ENCODE results near the gene SBF2.

SBF2 gene

DNA sequence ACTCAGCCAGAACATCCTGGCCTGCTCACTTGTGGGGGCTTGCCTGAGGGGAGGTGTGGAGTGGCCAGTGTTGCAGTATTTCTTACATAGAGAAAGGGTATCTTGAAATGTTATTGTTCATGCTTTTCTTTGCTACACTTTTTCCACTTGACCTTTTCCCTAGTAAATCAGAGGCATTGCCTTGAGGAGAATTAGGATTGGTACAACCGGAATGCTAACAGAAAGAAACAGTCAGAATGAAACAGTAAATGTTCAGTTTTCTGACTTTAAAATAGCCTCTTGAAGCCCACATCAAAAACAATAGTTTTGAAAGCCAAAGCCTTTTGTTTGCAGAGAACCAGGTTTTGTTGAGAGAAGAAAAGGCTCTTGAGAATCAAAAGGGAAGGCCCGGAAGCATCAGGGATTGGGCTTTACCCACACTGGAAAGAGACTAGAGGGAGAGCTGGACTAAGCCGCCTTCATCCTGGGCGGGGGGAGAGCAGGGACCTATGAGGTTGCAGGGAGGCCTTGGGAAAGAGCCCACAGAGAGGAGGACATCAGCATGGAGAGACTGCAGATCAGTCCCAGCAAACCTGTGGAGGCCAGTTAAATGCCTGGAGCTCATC, 23.2 kb upstream of the SBF2 start:
- no peak for DNase-seq

DNA sequence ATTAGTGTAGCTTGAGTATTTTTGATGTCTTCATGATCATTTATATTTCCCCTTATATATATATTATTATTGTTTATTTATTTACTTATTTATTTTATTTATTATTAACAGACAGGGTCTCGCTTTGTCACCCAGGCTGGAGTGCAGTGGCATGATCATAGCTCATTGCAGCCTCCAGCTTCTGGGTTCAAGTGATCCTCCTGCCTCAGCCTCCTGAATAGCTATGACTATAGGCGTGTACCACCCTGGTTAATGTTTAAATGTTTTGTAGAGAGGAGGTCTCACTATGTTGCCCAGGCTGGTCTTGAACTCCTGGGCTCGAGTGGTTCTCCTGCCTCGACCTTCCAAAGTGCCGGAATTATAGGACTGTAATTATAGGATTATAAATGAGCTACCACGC, 21.1 kb upstream of the SBF2 start:
- no peak for DNase-seq

- no peak for DNase-seq
Observed at GRCh38 chr11:10314199-10315072, 20.4 kb upstream of the SBF2 start.

DNA sequence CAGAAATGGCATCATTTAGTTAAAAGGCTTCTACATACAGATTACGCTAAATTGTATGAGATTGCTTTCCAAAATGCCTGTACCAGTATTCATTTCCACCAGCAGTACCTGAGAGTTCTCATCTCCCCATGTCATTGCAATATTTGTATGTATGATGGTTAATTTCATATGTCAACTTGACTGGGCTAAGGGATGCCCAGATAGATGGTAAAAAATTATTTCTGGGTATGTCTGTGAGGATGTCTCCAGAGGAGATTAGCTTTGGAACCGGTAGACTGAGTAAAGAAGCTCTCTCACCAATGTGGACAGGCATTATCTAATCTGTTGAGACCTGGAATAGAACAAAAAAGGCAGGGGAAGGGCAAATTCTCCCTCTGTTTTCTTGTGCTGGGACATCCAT, 17.8 kb upstream of the SBF2 start:
- DNase-seq = no peak

DNA sequence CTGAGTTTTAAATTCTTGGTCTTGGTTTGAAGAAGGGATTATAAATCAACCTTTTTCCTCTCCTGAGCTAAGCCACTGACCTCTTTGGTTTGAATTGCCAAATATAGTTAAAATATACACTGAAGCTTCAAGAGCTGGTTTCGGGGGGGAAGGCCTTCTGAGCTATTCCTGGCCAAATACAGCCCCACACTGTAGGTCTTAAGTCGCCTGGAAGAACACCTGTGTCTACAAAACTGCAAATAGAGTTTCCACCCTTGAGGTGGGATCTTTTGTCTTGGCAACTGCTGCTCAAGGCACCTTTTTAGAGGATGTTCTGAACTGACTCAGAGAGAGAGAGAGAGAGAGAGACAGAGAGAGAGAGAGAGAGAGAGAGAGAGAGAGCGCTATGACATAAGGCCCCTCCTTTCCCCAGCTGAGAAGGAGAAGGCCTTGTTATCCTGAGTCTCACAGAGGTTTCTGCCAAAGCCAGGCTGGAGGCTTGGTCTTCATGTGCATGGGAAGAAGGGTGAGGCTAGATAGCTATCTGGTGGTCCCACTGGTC, 16.4 kb upstream of the SBF2 start:
- DNase-seq = no peak

GRCh38 chr11:10309163-10310093, 15.4 kb upstream of the SBF2 start:
- DNase-seq = no peak

DNA sequence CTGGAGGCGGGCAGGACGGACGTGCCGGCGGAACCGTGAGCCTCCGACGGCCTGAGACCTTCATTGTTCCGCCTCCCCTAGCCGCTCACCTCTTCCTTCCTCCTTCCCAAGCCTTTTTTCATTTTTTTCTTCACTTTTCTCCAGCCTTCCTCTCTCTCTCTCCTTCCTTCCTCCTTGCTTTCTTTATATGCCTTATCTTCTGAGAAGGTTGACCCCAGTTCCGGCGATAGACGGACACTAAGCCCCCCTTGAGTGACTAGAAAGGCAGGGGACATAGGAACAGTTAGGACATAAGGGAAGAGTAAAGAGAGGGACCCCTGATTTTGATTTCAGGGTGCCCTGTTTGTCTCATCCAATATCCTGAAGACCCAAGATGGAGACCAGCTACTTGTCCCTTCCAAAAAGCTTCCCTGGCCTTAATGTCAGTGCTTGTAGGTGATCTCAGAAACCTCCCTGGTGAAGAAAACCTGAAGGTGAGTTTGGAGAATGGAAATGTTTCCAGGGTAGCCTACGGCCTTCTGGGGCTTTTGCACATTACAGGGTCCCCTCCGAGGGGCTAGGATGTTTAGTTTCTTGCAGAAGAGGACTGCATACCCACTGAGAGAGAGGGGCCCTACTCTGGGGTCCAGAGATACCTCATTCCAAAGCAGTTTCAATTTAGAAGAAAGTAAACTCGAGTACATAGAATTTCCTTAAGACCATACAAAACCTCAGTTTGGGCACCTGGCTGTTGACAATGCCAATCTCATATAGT, 14.4 kb upstream of the SBF2 start:
- no peak for DNase-seq

- peak; percentile 75 to 89 for DNase-seq
Observed at GRCh38 chr11:10307400-10308200, 13.6 kb upstream of the SBF2 start.

DNA sequence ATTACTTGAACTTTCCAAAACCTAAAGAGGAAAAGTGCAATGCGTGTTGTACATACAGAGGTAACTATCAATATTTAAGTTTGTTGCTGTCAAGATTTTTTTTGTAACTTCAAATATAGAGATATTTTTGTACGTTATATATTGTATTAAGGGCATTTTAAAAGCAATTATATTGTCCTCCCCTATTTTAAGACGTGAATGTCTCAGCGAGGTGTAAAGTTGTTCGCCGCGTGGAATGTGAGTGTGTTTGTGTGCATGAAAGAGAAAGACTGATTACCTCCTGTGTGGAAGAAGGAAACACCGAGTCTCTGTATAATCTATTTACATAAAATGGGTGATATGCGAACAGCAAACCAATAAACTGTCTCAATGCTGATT, 13.0 kb upstream of the SBF2 start:
- no peak for DNase-seq

DNA sequence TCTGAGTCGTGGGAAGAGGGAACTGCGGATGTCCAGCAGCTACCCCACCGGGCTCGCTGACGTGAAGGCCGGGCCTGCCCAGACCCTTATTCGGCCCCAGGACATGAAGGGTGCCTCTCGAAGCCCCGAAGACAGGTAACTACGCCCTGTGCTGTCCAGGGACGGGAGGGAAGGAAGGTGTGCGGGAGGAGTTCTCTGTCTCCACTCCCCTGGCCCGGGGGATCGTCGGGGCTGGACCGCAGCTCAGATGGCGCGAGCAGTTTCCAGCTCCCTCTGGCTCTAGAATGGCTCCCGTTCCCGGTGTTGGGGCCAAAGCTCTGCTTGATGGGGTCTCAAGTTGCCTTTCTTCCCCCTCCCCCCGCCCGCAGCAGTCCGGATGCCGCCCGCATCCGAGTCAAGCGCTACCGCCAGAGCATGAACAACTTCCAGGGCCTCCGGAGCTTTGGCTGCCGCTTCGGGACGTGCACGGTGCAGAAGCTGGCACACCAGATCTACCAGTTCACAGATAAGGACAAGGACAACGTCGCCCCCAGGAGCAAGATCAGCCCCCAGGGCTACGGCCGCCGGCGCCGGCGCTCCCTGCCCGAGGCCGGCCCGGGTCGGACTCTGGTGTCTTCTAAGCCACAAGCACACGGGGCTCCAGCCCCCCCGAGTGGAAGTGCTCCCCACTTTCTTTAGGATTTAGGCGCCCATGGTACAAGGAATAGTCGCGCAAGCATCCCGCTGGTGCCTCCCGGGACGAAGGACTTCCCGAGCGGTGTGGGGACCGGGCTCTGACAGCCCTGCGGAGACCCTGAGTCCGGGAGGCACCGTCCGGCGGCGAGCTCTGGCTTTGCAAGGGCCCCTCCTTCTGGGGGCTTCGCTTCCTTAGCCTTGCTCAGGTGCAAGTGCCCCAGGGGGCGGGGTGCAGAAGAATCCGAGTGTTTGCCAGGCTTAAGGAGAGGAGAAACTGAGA, 12.2 kb upstream of the SBF2 start:
- no peak for DNase-seq

DNA sequence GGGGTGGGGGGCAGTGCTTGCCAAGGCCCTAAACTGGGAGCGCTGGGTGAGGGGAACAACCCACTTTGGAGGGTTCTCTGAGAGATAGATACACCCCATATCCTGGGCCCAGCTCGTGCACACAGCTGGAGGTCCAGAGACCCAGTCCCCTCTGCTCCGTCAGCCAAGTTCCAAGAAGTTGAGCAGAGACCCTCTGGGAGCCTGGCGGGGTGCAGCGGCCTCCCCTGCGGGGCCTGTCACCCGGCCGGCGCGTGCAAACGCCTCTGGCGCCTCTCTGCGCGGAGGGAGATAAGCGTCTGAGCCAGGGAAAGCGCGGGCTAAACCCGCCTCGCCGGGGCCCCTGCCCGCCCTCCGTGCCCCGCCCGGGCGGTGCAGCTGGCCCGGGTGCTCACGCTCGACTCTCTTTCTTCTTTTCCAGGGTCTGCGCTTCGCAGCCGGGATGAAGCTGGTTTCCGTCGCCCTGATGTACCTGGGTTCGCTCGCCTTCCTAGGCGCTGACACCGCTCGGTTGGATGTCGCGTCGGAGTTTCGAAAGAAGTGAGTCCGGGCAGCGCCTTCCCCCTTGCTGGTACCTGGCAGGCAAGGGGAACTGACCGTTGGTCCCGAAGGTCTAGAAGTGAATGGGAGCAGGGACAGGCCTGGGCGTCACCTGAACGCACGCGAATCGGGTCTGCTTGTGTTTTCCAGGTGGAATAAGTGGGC, 11.4 kb upstream of the SBF2 start:
- no peak for DNase-seq

DNA sequence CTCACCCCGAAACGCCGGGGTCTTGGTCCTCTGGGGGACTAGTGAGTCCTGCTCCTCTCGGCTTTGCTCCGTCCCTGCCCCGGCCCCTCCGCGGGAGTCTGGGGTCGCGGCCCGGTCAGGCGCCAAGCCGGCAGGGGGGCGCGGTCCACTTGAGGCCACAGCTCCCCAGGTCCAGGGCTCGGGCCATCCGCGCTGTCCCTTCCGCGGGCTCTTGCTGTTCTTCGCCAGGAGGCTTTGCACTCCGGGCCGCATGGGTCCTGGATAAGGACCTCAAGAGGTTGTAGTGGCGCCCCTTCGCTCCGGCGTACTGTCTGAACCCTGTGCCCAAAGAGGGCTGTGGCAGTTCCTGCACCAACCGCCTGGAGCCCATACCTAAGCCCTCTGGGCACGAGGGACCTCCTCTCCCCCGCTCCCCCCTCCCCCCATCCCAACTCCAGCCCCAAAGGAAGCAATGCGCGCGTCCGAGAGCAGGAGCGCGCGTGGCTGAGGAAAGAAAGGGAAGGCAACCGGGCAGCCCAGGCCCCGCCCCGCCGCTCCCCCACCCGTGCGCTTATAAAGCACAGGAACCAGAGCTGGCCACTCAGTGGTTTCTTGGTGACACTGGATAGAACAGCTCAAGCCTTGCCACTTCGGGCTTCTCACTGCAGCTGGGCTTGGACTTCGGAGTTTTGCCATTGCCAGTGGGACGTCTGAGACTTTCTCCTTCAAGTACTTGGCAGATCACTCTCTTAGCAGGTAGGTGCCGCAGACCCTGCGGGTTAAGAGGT, 10.7 kb upstream of the SBF2 start, which contains the start of gene ADM:
Gene ADM, plus strand, starts transcription at position 579 of the 767 bp plus-strand sequence. CDS start 628 bp downstream, outside the sequence.
- DNase-seq = peak; percentile 81 to 82

DNA sequence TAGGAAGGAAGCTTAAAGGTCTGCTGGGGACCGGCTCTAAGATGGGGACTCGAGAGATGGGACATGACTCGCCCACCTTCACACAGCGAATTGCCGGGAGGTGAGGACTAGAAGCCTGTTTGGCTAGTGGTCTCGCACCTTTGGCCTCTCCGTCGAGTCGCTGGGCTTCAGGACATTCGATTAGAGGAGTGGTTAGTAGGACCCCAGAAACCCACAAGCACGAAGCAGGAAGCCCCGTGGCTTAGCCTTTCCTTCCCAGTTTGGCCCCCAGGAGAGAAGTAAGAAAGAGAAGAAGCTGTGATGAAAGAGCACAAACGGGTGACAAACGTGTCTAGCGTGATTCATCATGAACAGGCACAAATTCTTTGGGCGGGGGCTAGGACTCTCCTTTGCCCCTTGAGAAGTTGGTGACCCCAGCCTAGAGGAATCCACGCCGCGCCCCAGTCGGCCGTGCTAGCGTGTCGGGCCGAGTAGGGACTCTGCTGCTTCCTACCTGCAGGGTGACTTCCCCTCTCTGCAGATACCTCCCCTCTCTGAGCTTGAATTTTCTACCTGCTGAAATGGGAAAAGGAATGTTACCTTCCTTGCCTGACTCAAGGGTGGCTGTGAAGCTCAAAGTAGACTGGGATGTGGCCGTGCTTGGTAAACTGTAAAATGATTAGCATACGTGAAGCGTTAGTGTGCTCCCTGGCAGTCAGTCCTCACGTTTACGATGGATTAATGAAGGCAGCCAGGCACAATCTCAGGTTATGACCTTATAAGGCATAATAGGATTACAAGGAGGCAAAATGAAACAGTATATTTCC, 9.7 kb upstream of the SBF2 start:
- peak in 1 of 2 experiments; percentile 54 for DNase-seq

DNA sequence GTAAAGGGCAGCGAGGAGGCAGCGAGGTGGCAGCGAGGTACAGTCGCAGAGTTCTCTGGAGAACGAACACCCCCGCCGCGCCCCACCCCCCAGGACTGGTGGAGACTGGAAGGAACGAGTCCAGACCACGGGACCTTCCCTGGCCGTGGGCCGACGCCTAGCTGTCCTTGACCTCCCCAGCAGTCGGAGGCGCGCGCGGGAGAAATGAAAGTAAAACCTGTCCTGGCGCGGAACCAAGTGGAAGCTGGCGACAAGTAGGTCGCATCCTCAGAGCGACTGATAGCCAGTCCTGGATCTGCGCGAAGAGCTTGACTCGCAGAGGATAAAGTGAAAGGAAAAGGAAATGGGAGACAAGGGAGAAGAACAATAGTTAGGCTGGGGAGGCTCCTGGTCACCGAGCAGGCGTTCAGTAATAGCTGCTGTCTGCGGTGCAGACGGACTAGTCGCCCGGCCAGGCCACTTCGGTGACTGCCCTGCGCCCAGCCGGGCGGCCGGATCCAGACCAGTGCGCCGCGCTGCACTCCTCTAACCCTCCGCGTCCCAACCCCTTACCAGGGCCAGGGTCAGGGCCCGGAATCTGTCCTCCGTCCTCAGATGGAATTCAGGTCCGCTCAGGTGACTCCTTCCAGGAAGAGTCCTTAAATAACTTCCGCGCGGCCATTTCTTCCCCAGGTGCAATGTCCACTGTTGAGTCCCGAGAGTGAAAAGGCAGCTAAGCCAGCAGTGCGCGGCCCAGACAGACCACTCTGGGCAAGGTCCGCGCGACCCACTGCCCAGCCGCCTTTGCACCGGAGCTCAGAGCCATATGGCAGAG, 8.9 kb upstream of the SBF2 start:
- DNase-seq = peak in 1 of 2 experiments; percentile 61

DNA sequence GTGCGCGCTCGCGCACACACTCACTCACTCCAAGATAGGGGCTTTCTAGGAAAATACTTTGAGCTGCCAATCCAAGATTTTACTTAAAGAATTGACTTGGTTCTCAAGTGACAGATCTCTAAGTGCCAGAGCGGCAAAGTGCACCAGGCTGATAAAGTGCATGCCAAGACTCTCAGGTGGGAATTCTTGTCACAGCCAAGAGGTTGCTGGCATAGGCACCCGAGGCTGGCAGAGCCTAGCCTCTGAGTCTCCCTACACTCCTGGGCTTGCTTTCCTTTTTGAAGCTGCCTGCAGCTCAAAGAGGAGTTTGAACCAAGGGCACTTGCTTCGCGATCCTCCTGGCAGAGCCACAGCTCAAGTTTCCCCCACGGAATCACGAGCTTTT, 8.3 kb upstream of the SBF2 start:
- DNase-seq = no peak

GRCh38 chr11:10301656-10302358, 7.8 kb upstream of the SBF2 start:
- DNase-seq = no peak

Measured in NCI-H1930 (cell line).